ENCODE measurements around the gene CD58. TPM values are rescaled to one million over a fixed set of nuclear protein-coding genes. Genes with fewer than 3 reads are reported as not detected.
A peak's percentile ranks its signal among the peaks of the same experiment; 100 is the strongest.
"Not testable (repeated sequence)": the region's sequence is repeated elsewhere in the genome, so short reads cannot be mapped to it uniquely, and the experiment has no call there.

Gene CD58
- total RNA-seq (2014; rRNA removed; shearing (Covaris generic)): 41.9 and 49.0 TPM in 2 replicates

DNA sequence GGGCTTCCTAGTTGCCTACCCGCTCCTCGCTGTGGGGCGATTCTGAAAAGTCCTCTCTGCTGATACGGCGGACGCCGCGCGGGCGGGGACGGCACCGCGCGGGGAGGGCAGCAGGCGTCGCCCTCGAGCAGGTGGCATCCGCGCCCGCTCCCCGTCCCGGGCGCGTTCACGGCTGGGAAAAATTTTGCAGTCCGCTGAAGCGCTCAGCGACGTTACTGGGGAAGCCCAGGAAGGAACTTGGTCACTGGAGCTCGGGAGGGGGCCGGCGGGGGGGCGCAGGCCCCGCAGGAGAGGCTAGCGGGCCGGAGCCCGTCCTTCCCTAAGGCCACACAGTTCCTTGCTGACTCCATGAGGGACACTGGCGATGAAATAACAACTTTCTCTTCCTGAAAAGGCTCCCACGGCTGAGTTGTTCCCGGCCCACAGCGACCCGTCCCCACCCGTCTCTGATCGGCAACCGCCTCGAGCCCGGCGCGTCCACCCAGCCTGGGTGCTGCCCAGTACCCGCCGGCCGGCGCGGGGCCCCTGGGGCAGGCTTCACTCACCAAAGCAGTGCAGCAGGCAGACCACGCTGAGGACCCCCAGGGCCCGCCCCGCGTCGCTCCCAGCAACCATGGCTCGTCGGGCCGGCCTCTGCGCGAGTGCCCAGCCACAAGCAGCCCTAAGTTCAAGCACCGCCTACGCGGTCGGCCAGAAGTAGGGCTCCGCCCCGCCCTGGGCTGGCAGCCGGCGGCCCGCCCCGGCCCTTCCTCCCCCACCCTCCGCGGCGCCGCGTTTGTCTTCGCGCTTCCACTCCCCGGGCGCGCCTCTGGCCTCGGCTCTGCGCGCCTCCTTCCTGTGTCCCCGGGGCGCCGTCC is at the start of gene CD58:
Gene CD58, minus strand, starts transcription at position 669 of the 857 bp plus-strand sequence. Its CDS starts 54 bp downstream, at position 615.
- peak; percentile 97 for DNase-seq (ENCODE audit: low read depth)

DNA sequence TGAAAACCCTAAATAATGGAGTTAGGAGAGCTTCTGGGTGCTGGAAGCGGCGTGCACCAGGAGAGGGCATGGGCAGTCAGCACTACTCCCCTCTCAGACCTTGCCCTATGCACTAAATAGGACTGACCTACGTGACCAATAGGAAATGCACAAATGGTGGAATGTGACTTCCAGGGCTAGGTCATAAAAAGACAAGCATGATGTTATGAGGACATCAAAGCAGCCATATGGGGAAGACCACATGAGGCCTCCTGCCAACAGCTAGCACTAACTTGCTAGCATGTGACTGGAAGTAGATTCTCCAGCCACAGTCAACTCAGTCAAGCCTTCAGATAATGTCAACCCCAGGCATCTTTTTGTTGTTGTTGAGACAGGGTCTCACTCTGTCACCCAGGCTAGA is 49.6 kb upstream of the CD58 start:
- not testable (repeated sequence) for DNase-seq (ENCODE audit: low read depth)

GRCh38 chr1:116619106-116619505 is 48.3 kb upstream of the CD58 start:
- DNase-seq (ENCODE audit: low read depth): not testable (repeated sequence)

DNA sequence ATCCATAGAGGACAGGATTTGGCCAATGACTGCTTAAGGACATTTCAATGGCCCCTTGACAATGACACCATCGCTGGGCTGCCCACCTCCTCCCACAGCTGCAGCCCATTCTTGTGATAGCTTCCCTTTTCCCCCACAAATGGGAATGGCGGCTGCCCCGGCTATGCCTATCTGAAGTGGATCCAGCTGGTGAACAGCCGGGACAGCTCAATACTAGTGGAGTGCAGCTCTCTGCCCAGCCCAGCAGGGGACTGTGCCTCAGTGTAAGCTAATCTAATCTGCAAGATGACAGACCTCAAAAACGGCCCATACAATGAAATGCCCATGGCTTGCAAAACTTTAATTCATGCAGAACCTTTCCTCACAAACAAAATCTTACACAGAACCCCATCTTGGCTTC is 47.0 kb upstream of the CD58 start:
- DNase-seq (ENCODE audit: low read depth): not testable (repeated sequence)

DNA sequence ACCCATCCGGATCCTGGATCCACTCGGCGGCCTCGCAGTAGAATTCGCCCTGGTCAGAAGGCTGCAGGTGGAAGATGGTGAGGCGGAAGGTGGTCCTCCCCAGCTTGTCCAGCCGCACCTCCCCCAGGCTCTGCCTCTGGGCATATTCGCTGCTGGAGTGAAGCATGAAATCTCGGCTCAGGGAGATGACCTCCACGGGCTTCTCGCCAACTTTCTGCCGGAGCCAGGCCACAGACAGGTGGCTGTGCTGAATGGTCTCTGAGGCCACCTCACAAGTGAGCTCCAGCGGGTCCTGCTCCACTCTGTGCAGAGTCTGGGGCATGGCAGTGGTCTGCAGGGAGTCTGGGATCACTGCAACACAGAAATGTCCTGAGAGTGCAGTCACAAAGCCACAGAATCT is 43.0 kb upstream of the CD58 start:
- not testable (repeated sequence) for DNase-seq (ENCODE audit: low read depth)

- DNase-seq (ENCODE audit: low read depth): peak; percentile 35
These were observed 39.1 kb upstream of the CD58 start for GRCh38 chr1:116609801-116610371.

GRCh38 chr1:116608841-116609240 is 38.0 kb upstream of the CD58 start:
- DNase-seq (ENCODE audit: low read depth): not testable (repeated sequence)

DNA sequence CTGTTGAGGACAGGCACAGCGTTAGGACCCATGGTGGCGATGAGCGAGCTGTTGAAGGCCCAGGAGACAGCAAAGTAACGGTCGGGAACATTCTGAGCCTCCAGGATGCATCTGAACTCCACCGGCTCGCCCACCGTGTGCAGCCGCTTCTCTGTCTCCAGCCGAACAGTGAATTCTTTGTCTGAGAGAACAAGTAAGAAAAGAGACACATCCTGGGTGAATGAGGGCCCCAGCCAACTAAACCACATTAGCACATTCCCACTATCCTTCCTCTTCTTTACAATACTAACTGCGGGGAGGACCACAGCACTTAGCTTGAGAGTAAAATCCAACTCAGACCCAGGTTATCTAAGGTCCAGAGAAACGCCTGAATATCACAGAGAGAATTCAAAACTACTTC is 37.3 kb upstream of the CD58 start:
- DNase-seq (ENCODE audit: low read depth): not testable (repeated sequence)

- DNase-seq (ENCODE audit: low read depth): not testable (repeated sequence)
These were observed 36.6 kb upstream of the CD58 start for GRCh38 chr1:116607463-116607862.

DNA sequence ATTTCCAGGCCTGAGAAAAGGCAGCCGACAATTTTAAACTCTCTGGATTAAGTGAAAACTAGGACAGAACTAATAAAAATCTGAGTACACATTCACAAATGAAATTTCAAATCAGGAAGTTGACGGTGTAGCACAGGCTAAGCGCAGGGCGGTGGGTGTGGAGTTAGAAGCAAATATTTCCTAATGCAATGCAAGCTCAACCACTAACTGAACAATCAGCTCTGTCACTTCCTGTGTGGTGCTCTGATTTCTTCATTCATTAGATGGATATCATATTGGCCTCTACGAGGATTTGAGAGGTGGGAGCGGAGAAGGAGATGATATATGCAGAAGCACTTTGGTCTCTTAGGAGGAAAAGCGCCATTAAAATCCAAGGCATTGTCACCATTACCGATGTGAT is 35.2 kb upstream of the CD58 start:
- not testable (repeated sequence) for DNase-seq (ENCODE audit: low read depth)

DNA sequence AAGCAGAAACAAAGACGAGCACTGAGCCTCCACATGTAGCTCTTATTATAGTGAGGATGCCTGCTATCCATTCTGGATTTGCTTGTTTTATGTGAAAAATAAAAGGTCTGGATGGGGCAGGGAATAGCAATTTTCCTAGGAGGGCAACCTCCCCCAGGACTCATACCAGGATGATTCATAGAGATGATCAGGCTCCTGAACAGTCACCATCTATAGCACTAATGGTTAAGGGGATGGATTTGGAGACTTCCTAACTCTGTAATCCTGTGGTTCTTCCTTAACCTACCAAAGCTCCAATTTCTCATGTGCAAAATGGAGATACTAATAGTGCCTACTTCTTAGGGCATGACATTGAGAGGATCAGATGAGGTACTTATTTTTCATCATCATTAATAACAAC is 34.5 kb upstream of the CD58 start:
- no peak for DNase-seq (ENCODE audit: low read depth)

GRCh38 chr1:116604408-116604807 is 33.6 kb upstream of the CD58 start:
- DNase-seq (ENCODE audit: low read depth): not testable (repeated sequence)

GRCh38 chr1:116603646-116604045 is 32.8 kb upstream of the CD58 start:
- not testable (repeated sequence) for DNase-seq (ENCODE audit: low read depth)

- not testable (repeated sequence) for DNase-seq (ENCODE audit: low read depth)
These were observed 28.5 kb upstream of the CD58 start for GRCh38 chr1:116599369-116599768.

DNA sequence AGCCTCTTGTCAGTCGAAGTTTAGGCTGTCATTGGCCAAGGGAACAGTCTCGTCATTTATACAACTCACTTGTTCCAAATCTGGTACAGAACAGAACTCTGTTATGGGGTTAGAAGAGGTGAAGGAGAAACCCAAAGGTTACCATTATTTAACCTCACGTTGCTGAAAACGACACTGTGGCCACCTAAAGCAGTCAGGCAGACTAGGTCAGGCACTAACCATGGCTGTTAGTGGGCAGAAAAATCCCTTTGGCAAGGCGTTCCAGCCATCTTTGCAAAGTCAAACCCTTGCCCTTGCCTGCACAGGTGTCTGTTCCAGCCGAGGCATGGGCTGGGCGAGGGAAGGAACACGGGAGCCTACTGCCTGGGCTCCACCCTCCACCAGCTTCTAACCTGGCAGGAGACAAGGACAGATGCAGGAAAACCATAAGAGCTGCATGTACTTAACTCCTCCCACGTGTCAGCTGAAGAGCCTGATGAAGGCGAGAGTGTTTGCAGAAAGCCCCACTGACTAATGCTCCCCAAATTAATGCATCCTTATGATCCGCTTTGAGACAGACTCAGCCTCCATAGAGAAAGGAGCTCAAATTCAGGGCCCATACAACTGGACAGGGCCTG is 27.7 kb upstream of the CD58 start:
- not testable (repeated sequence) for DNase-seq (ENCODE audit: low read depth)

- not testable (repeated sequence) for DNase-seq (ENCODE audit: low read depth)
These were observed 26.6 kb upstream of the CD58 start for GRCh38 chr1:116597388-116597787.

DNA sequence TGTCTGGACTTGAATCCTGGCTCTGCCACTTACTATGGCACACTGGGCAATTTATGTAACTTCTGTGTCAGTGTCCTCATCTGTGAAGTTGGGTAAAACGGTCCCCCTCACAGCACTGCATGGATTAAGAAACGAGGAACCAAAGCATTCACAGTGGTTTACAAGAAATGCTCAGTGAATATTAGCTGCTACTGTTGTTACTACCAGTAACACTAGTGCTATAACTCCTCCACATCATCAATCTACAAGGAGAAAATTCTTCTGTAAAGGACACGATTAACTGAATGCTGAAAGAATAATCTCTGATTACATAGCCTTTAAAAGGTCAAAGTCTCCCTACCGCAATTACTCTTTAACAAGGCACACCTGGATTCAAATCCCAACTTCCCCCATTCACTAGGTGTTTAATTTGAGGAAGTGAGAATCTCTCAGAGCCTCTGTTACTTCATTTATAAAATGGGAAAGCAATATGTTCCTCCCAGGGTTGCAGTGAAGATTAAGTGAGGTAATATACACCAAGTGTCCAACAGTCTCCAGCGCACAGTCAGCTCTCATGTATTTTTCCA is 26.0 kb upstream of the CD58 start:
- not testable (repeated sequence) for DNase-seq (ENCODE audit: low read depth)

GRCh38 chr1:116595946-116596741 is 25.3 kb upstream of the CD58 start:
- DNase-seq (ENCODE audit: low read depth): not testable (repeated sequence)

- DNase-seq (ENCODE audit: low read depth): not testable (repeated sequence)
These were observed 24.4 kb upstream of the CD58 start for GRCh38 chr1:116595065-116595840.

GRCh38 chr1:116593977-116594376 is 23.2 kb upstream of the CD58 start:
- not testable (repeated sequence) for DNase-seq (ENCODE audit: low read depth)

- DNase-seq (ENCODE audit: low read depth): not testable (repeated sequence)
These were observed 22.6 kb upstream of the CD58 start for GRCh38 chr1:116593401-116593800.
